Liver (tissue), 9 donors: ENCODE measurements around the gene PLPP3. TPM values are rescaled to one million over a fixed set of nuclear protein-coding genes. Genes with fewer than 3 reads are reported as not detected.

Experiments
- DNase-seq: peaks from one replicate; pipeline ENCODE4 v3.0.0-alpha.2; 2017; ENCODE audit warnings: low spot score
- H3K27ac ChIP-seq, 2 donors: one replicate each; pipeline ENCODE4 v1.7.0; 2013; ENCODE audit warnings: inconsistent platforms in 2 of 2, low read length in 2 of 2, control low read depth in 1 of 2, low read depth in 1 of 2, mild to moderate bottlenecking in 1 of 2
- H3K27me3 ChIP-seq, 4 donors: one replicate each; pipeline versions ENCODE4 v1.6.1 to v1.7.0; 2013; ENCODE audit warnings: low read length in 3 of 4, inconsistent platforms in 1 of 4, mild to moderate bottlenecking in 1 of 4, moderate library complexity in 1 of 4; ENCODE audit not compliant: control insufficient read depth in 4 of 4, insufficient read depth in 4 of 4
- H3K36me3 ChIP-seq, 4 donors: one replicate each; pipeline versions ENCODE4 v1.6.1 to v1.7.0; 2013; ENCODE audit warnings: low read length in 3 of 4, mild to moderate bottlenecking in 3 of 4, low read depth in 1 of 4, moderate library complexity in 1 of 4; ENCODE audit not compliant: control insufficient read depth in 4 of 4, insufficient read depth in 3 of 4
- H3K4me1 ChIP-seq, 4 donors: one replicate each; pipeline versions ENCODE4 v1.6.1 to v1.7.0; 2013; ENCODE audit warnings: low read length in 3 of 4, mild to moderate bottlenecking in 3 of 4, moderate library complexity in 1 of 4; ENCODE audit not compliant: control insufficient read depth in 4 of 4, insufficient read depth in 4 of 4
- H3K4me3 ChIP-seq, 3 donors: one replicate each; pipeline versions ENCODE4 v1.6.1 to v1.7.0; 2013; ENCODE audit warnings: low read length in 3 of 3, control low read depth in 1 of 3, low read depth in 1 of 3, mild to moderate bottlenecking in 1 of 3
- H3K9ac ChIP-seq, 2 donors: one replicate each; pipeline ENCODE4 v1.7.0; 2013; ENCODE audit warnings: low read length in 2 of 2, mild to moderate bottlenecking in 2 of 2, moderate library complexity in 2 of 2, control low read depth in 1 of 2, low read depth in 1 of 2
- H3K9me3 ChIP-seq, 4 donors: one replicate each; pipeline versions ENCODE4 v1.6.1 to v1.7.0; 2013; ENCODE audit warnings: low read length in 3 of 4; ENCODE audit not compliant: control insufficient read depth in 4 of 4
- CTCF ChIP-seq: fragments of 150-350 bp; IDR thresholded peaks from 2 replicates; pipeline ENCODE4 v1.5.1; 2017; ENCODE audit warnings: improper control_type of control experiment, low read depth, low read length; ENCODE audit not compliant: missing input control
- EGR1 ChIP-seq, 2 donors: IDR thresholded peaks; 2 replicates each; pipeline ENCODE4 v1.6.1; 2016 to 2018; ENCODE audit warnings: antibody characterized with exemption in 2 of 2, low read depth in 2 of 2
- FOXA1 ChIP-seq: IDR thresholded peaks from 2 replicates; pipeline ENCODE4 v1.6.1; 2016; ENCODE audit warnings: antibody characterized with exemption
- FOXA2 ChIP-seq: IDR thresholded peaks from 2 replicates; pipeline ENCODE4 v1.6.1; 2016; ENCODE audit warnings: antibody characterized with exemption
- HNF4A ChIP-seq, 2 donors: conservative IDR thresholded peaks; 2 replicates each; pipeline ENCODE4 v1.6.1; 2016; ENCODE audit warnings: antibody characterized with exemption in 2 of 2, mild to moderate bottlenecking in 2 of 2
- HNF4G ChIP-seq: IDR thresholded peaks from 2 replicates; pipeline ENCODE4 v1.6.1; 2016; ENCODE audit warnings: antibody characterized with exemption
- JUND ChIP-seq, 2 donors: IDR thresholded peaks; 2 replicates each; pipeline ENCODE4 v1.6.1; 2016; ENCODE audit warnings: antibody characterized with exemption in 2 of 2
- MAX ChIP-seq: IDR thresholded peaks from 2 replicates; pipeline ENCODE4 v1.6.1; 2016; ENCODE audit warnings: antibody characterized with exemption
- NR2F2 ChIP-seq: IDR thresholded peaks from 2 replicates; pipeline ENCODE4 v1.6.1; 2016; ENCODE audit warnings: antibody characterized with exemption
- REST ChIP-seq: IDR thresholded peaks from 2 replicates; pipeline ENCODE4 v1.6.1; 2016; ENCODE audit warnings: antibody characterized with exemption, mild to moderate bottlenecking
- RXRA ChIP-seq, 2 donors: IDR thresholded peaks; 2 replicates each; pipeline ENCODE4 v1.6.1; 2017 to 2018; ENCODE audit warnings: antibody characterized with exemption in 2 of 2, mild to moderate bottlenecking in 1 of 2
- TAF1 ChIP-seq: conservative IDR thresholded peaks from 2 replicates; pipeline ENCODE4 v1.6.1; 2016; ENCODE audit warnings: antibody characterized with exemption, mild to moderate bottlenecking
- YY1 ChIP-seq: IDR thresholded peaks from 2 replicates; pipeline ENCODE4 v1.6.1; 2016; ENCODE audit warnings: antibody characterized with exemption, mild to moderate bottlenecking
- WGBS: extraction: QIAGEN DNeasy Blood & Tissue Kit; methylation state at CpG from one replicate; pipeline ENCODE4 v1.1.7; 2013; 5-methylcytosine and 5-hydroxymethylcytosine counted together
- polyA plus RNA-seq, 2 donors: library from polyadenylated mRNA; stranded (reverse) in 1 of 2; unstranded in 1 of 2; fragments of 200-250 nt in 1 of 2; fragments of >200 nt in 1 of 2; fragmentation: Nextera tagmentation in 1 of 2; extraction: Ambion mirVana in 1 of 2; gene quantifications; one replicate each; pipeline versions ENCODE4 v1.2.1 to v1.2.3, GENCODE V29; 2013 to 2015
- total RNA-seq, 2 donors: library from RNA; depleted of rRNA; stranded (reverse); fragments of >200 nt; gene quantifications; one replicate each; pipeline ENCODE4 v1.2.3, GENCODE V29; 2014
- TF ChIP-seq, protein P1 (sequence below): IDR thresholded peaks from 2 replicates; pipeline ENCODE4 v1.6.1; 2016; ENCODE audit warnings: antibody characterized with exemption
- donor health status: healthy.
- donor health status: healthy.
- donor health status: healthy.
- donor health status: healthy.
- donor health status: healthy.

The PLPP3 gene
- total and polyA plus RNA-seq, 4 donors = 46.1 to 91.2 (median 67.6) TPM

GRCh38 chr1:56501426-56501825 lies 77.9 kb downstream of the PLPP3 start:
- H3K36me3 ChIP-seq = peaks cover 4 to 33% (median 8%) of the 10 kb centered on the region in 4 donors
- no peak for TF ChIP-seq HNF4G
- TF ChIP-seq, protein P1, sequence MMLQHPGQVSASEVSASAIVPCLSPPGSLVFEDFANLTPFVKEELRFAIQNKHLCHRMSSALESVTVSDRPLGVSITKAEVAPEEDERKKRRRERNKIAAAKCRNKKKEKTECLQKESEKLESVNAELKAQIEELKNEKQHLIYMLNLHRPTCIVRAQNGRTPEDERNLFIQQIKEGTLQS = no peak
- no peak for TF ChIP-seq FOXA2
- no peak for TF ChIP-seq MAX
- no peak for TF ChIP-seq JUND (IDR thresholded peaks at IDR 0.05)
- TF ChIP-seq FOXA1 = no peak
- TF ChIP-seq CTCF = no peak
- TF ChIP-seq YY1 = no peak
- TF ChIP-seq TAF1 = no peak
- no peak for TF ChIP-seq REST
- TF ChIP-seq EGR1 (IDR thresholded peaks at IDR 0.05; ENCODE audit: low read depth in 2 of 2) = no peak
- no peak for TF ChIP-seq RXRA (IDR thresholded peaks at IDR 0.05)
- no peak for TF ChIP-seq HNF4A (conservative IDR thresholded peaks at IDR 0.05)

DNA sequence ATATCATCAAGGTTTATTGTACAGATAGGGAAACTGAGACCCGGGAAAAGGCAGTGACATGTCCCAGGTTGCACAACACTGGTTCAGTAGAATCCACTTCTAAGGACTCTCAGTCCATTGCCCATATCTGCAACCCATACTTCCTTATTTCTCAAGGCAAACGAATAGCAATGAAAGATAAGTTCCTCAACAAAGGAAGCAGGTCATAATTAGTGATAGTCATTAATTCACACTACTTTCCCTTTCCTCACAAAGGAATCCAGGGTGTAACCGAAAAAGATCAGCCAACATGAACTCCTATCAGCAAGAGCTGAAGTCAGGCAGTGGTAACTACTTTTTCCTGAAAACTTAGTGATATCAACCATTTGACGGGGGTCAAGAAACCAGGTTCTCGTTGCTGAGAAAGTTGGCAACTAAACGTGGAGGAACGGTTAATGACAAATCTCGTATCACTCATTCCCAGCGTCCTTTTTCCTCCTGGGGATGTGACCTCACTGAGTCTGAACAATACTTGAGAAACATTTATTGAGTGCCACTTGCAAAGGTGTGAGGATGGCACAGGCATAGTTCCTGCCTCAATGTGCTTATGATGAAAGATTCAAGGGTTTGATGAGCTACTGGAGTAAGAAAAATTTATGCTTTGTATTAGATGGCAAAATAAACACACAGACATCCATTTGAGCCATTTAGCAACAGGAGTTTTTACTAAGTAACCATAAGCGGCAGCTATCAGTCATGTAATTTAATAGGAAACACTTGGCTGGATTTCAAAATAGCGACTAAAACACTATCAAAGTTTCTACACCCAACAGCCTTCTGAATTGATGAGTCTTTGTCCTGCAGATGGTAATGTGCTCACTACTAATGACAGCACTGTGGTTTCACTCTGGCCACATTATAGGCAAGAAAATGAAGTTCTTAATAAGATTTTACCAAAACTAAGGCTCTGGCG lies 82.3 kb downstream of the PLPP3 start:
- H3K36me3 ChIP-seq = peaks cover 4 to 42% (median 14%) of the 10 kb centered on the region in 4 donors
- no peak overlapping the region for H3K4me3 ChIP-seq
- H3K9me3 ChIP-seq = no peaks in the 10 kb centered on the region
- TF ChIP-seq MAX = no peak
- TF ChIP-seq NR2F2 = peak; percentile 63
- 40% methylated on average over 12 of the region's 12 CpGs for WGBS
- peak overlapping the region in 1 of 2 donors; percentile 79 for H3K9ac ChIP-seq
- peaks cover 14 to 65% (median 52%) of the 10 kb centered on the region in 4 donors for H3K4me1 ChIP-seq
- H3K27ac ChIP-seq = peak overlapping the region; percentile 84 to 87
- no peaks in the 10 kb centered on the region for H3K27me3 ChIP-seq
- DNase-seq = no peak

More at GRCh38 chr1:56501426-56501825, 77.9 kb downstream of the PLPP3 start:
- DNase-seq = no peak
- WGBS = 45% methylated on average over 1 of the region's 1 CpG
- peaks cover 8 to 62% (median 37%) of the 10 kb centered on the region in 4 donors for H3K4me1 ChIP-seq
- H3K9ac ChIP-seq = no peak overlapping the region
- no peaks in the 10 kb centered on the region for H3K9me3 ChIP-seq
- peak overlapping the region in 1 of 2 donors; percentile 65 for H3K27ac ChIP-seq
- H3K27me3 ChIP-seq = no peaks in the 10 kb centered on the region
- no peak overlapping the region for H3K4me3 ChIP-seq
